HEK293T (cell line): ENCODE measurements around the gene CALD1.

ENCODE experiments used
- ARNT ChIP-seq: fragments of 450-650 bp; IDR thresholded peaks from 2 replicates; pipeline ENCODE4 v1.6.1; 2017; ENCODE audit warnings: mild to moderate bottlenecking
- BHLHE40 ChIP-seq: fragments of 450-650 bp; IDR thresholded peaks from 2 replicates; pipeline ENCODE4 v1.6.1; 2016; ENCODE audit warnings: mild to moderate bottlenecking, moderate library complexity, borderline replicate concordance
- CTBP1 ChIP-seq: fragments of 450-650 bp; IDR thresholded peaks from 2 replicates; pipeline ENCODE4 v1.6.1; 2016; ENCODE audit warnings: borderline replicate concordance
- FOXA1 ChIP-seq: fragments of 450-650 bp; IDR thresholded peaks from 2 replicates; pipeline ENCODE4 v1.6.1; 2016; ENCODE audit warnings: mild to moderate bottlenecking
- FOXK2 ChIP-seq: fragments of 450-650 bp; IDR thresholded peaks from 2 replicates; pipeline ENCODE4 v1.6.1; 2016; ENCODE audit warnings: mild to moderate bottlenecking
- FOXM1 ChIP-seq: fragments of 450-650 bp; IDR thresholded peaks from 2 replicates; pipeline ENCODE4 v1.6.1; 2017; ENCODE audit warnings: mild to moderate bottlenecking, borderline replicate concordance
- HDGF ChIP-seq: fragments of 450-650 bp; IDR thresholded peaks from 2 replicates; pipeline ENCODE4 v1.6.1; 2017; ENCODE audit warnings: antibody characterized with exemption, borderline replicate concordance
- NFRKB ChIP-seq: fragments of 450-650 bp; IDR thresholded peaks from 2 replicates; pipeline ENCODE4 v1.6.1; 2016; ENCODE audit warnings: mild to moderate bottlenecking, moderate library complexity
- SP1 ChIP-seq: fragments of 450-650 bp; IDR thresholded peaks from 2 replicates; pipeline ENCODE4 v1.6.1; 2017
- SUZ12 ChIP-seq: fragments of 450-650 bp; IDR thresholded peaks from 2 replicates; pipeline ENCODE4 v1.6.1; 2016; ENCODE audit warnings: mild to moderate bottlenecking
- ZNF384 ChIP-seq: fragments of 450-650 bp; IDR thresholded peaks from 2 replicates; pipeline ENCODE4 v1.6.1; 2016

DNA sequence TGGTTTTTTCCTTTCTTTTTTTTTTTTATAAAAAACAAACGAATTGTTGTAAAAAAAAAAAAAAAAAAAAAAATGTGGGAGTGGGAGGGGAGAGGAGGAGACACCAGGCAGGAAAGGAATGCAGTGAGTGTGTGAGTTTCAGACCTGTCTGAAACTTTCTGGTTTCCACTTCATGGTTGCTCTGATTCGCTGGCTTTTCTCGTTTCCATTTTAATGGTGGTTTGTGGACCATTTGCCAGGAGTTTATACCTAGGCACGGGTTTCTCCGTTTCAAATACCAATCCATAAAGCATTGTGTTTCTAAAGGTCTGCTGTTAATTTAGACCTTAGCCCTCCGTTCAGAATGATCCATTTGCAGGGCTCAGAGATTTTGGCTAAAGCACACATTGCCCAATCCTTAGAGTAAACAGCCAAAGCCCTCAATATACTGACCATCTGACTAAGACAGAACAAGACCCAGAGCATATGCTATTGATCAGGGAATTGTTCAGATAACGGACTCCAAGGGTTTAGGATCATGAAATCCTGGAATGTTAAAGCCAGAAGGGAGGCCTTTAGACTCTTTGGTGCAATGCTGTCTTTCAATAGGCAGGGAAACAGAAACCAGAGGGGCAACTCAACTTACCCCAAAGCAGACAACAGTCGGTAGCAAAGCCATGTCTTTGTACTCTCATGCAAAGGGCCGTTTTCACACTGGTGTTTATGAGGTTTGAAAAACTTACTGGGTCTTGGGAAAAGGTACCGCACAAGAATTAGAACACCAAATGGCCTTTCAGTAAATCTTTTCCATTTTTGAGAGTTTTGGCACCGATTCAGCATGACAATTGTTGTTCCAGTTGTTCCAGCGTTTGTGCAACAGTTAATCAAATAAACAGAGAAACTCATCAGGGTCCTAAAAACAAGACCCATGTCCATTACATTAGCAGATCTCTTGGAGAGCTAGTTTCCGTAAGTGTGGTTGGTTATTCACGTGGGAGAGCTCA lies 112.6 kb downstream of the CALD1 start:
- TF ChIP-seq BHLHE40 (no peak), FOXA1 (no peak), FOXK2 (no peak), HDGF (peak; percentile 61; the same call in 1 of the 2 replicates), ARNT (no peak), FOXM1 (no peak), ZNF384 (no peak), SUZ12 (no peak), CTBP1 (no peak), SP1 (no peak), NFRKB (no peak)
